Epithelial cell of esophagus (primary cell): Measurements from ENCODE around the gene SKAP1.
A peak's percentile ranks its signal among the peaks of the same experiment; 100 is the strongest.

Experiments used
- DNase-seq: peaks from one replicate; pipeline ENCODE4 v3.0.0; 2010; ENCODE audit warnings: low read depth
- H3K4me3 ChIP-seq: 2 replicates; pipeline ENCODE4 v1.5.1; 2011; ENCODE audit warnings: mild to moderate bottlenecking, low read length, control low read depth
- CTCF ChIP-seq: IDR thresholded peaks from 2 replicates; pipeline ENCODE4 v1.5.1; 2011; ENCODE audit warnings: low read depth, mild to moderate bottlenecking, low read length, control low read depth, inconsistent platforms; ENCODE audit not compliant: insufficient read depth; ENCODE audit errors: missing control alignments

SKAP1 gene

DNA sequence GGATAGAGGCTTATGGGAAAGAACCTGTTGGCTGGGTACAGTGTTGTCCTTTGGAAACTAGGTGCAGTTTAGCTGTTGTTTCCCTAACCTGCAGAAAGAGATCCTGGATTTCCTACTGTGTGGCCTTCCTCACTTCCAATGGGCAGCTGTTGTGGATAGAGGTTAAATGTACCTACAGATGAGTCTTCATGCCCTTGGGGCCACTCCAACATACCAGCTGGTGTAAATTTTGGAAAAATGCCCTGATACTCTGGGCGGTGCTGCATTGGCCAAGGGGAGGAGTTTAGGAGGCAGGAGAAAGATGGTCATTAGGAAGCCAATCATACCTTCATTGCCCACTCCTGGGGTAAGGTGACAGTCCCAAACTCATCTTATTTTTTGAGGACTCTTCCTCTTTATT, 252.2 kb downstream of the SKAP1 start:
- no peak for DNase-seq
- H3K4me3 ChIP-seq = no peak overlapping the region
- no peak for TF ChIP-seq CTCF

GRCh38 chr17:48176471-48176855, 253.6 kb downstream of the SKAP1 start:
- no peak for TF ChIP-seq CTCF
- DNase-seq = no peak
- H3K4me3 ChIP-seq = no peak overlapping the region

DNA sequence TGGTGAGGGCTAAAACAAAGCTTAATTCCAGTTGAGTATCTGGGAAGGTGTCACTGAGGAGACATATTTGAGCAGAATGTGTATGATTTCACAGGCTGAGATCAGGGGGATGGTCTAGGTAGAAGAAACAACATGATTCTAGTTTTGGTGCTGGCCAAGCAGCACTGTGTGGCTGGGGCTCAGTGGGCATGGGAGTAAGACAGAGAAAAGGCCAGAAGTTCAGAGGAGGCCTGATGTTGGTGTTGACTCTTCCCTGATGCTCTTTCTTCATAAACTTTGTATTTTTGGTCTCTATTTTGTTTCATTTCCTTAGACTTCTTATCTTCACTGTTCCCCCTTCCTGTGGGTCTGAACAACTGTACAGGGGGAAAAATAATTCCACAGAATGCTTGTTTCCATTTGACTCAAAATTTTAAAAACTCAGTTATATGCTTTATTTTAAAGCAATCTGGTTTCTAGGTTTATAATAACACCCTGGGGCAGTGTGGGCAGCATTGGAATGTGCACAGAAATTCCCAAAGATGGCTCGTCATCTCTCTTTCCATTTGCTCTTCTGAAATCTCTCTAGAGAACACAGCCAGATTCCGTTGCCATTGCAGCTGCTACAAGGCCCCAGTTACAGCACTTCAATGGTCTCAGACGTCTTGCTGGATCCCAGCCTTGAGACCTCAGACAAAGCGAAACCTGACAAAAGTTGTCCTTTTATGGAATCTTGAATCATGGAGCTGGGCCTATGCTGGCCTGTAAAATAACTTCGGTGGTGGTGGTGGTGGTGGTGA, 254.1 kb downstream of the SKAP1 start:
- TF ChIP-seq CTCF = no peak
- H3K4me3 ChIP-seq = no peak overlapping the region

DNA sequence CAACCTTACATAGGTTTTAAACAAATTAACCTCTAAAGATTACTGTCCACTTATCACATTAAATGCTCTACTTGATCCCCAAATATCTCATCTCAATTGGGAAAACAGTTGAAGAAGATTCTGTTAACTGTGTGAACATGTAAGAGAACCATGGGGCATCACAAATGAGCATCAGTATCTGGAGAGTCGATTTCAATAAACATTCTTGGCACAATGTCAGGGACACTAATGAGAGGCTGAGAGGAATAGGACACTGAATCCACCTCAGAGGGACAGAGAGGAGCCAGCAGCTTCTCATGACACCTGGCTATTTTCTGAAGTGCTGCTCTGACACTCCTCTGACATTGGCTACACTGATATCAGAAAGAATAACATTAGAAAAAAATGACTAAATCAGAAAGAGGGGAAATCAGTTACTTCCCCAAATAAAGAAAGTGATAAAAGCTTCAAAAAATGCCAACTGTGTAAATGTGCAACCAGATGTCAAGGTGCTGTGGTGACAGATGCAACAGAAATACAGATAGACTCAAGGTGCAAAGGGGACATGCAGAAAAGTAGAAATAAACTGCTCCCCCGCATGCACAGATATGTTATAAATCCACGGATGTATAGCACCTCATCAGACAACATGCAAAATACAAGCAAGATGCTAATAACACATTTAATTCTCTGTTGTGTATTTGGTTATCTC, 255.0 kb downstream of the SKAP1 start:
- no peak overlapping the region for H3K4me3 ChIP-seq

More for the DNA sequence above, 254.1 kb downstream of the SKAP1 start:
- peak; percentile 12 for DNase-seq

DNA sequence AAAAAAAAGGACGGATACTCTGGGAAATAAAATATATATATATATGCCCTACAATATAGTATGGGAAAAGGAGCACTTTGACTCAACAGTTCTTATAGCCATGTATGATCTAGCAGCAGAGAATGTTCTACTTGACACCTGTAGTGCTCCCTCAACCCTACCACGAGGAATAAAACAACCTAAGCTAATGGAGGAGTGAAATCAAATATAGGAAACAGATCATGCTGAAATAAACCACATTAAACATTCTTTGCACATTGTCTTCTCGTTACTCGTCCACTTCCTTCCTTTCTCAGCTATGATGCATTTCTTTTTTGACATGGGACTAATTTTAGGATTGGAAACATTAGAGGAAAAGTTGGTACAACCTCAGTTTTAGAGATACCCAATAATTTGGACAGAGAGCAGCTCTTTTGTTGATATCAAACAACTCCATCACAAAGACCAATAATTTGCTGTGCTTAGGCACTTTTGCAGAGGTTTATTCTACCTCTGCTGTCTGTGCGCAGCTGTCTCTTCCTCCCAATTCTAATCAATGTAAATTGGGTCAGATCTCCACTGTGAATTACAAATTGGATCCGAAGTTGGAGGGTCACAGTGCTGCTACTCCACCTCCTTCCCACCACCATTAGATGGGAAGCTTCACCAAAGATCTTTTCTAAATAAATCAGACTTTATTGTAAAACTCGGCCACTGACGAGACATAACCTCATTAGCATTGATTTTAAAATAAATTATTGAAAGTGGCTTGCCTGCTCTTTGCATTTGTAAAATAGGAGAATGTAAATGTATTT, 256.6 kb downstream of the SKAP1 start:
- no peak for TF ChIP-seq CTCF
- no peak for DNase-seq
- H3K4me3 ChIP-seq = no peak overlapping the region

More for the DNA sequence above, 255.0 kb downstream of the SKAP1 start:
- no peak for DNase-seq
- TF ChIP-seq CTCF = no peak

DNA sequence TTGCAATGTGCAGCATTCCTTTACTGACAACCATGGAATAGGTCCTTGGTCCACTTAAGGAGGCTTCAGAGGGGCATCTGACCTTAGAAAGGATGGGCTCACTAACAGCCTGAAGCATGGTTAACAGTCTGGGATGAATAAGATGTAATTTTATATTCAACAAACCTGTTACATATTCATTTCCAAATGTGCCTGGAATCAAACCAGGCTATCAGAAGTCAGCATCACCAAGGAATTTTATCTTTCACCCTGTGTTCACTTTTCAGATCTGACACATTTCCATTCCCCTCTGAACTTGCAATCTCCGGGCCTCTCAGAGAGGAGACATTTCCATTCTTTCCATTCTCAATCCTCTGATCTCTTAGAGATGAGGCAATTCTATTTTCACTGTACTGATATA, 260.1 kb downstream of the SKAP1 start:
- TF ChIP-seq CTCF = no peak
- H3K4me3 ChIP-seq = no peak overlapping the region
- no peak for DNase-seq
